22Rv1 (cell line): ENCODE measurements around the gene TXNDC15.

Experiments
- CTCF ChIP-seq: fragments of 450-650 bp; IDR thresholded peaks from 2 replicates; pipeline ENCODE4 v1.5.1; 2017; ENCODE audit warnings: mild to moderate bottlenecking
- ZFX ChIP-seq: fragments of 450-650 bp; IDR thresholded peaks from 2 replicates; pipeline ENCODE4 v1.6.1; 2017; ENCODE audit warnings: antibody characterized with exemption, borderline replicate concordance

DNA sequence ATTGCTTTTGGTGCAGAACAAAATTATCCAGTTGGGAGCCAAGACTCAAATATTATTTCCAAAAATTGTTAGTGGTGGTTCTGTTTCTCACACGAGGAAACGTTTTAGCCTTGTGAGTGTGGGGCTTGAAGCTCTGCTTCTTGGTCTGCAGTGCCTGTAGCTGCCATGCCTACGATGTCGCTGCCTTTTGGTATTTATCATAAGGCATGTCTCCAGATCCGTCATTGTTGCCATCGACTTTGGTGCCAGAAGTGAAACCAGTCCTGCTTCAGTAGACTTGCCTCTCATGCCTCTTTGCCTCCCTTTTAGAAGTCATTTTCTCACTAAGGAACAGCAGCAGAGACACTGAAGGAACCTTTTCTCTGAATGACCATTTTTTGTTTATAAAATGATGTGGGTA is 63.9 kb downstream of the TXNDC15 start:
- TF ChIP-seq CTCF (no peak), ZFX (no peak)
